Right atrium auricular region (tissue), 2 donors: Measurements from ENCODE around the gene LRTM2. TPM values are rescaled to one million over a fixed set of nuclear protein-coding genes. Genes with fewer than 3 reads are reported as not detected.

Experiments
- DNase-seq: peaks from one replicate; pipeline ENCODE4 v3.0.0-alpha.2; 2019; ENCODE audit warnings: low spot score
- H3K27ac ChIP-seq, 2 donors: fragments of 200-600 bp; sonication (generic); 1 replicate in 1 of 2; 2 replicates in 1 of 2; pipeline ENCODE4 v1.5.1; 2016 to 2019
- H3K27me3 ChIP-seq, 2 donors: fragments of 200-600 bp; sonication (generic); one replicate each; pipeline versions ENCODE4 v1.5.1 to v1.6.0; 2017 to 2019
- H3K36me3 ChIP-seq: fragments of 200-600 bp; sonication (generic); one replicate; pipeline ENCODE4 v1.5.1; 2016
- H3K4me1 ChIP-seq, 2 donors: fragments of 200-600 bp; sonication (generic); one replicate each; pipeline versions ENCODE4 v1.5.1 to v1.6.0; 2017 to 2019
- H3K4me3 ChIP-seq, 2 donors: fragments of 200-600 bp; sonication (generic); 1 replicate in 1 of 2; 2 replicates in 1 of 2; pipeline ENCODE4 v1.5.1; 2017 to 2019; ENCODE audit warnings: mild to moderate bottlenecking in 1 of 2, moderate library complexity in 1 of 2
- H3K9me3 ChIP-seq, 2 donors: fragments of 200-600 bp; sonication (generic); one replicate each; pipeline ENCODE4 v1.5.1; 2019
- total RNA-seq, 2 donors: library from RNA; depleted of rRNA; stranded (reverse); fragments of >200 nt; gene quantifications; one replicate each; pipeline ENCODE4 v1.1.0, GENCODE V29; 2016
- TF ChIP-seq, protein P1 (sequence below), 2 donors: fragments of 200-600 bp; sonication (generic); IDR thresholded peaks; one replicate each; pipeline ENCODE4 v1.5.1; 2019; ENCODE audit warnings: antibody characterized with exemption in 2 of 2

The LRTM2 gene
- total RNA-seq, 2 donors from 2014 or later = not detected

DNA sequence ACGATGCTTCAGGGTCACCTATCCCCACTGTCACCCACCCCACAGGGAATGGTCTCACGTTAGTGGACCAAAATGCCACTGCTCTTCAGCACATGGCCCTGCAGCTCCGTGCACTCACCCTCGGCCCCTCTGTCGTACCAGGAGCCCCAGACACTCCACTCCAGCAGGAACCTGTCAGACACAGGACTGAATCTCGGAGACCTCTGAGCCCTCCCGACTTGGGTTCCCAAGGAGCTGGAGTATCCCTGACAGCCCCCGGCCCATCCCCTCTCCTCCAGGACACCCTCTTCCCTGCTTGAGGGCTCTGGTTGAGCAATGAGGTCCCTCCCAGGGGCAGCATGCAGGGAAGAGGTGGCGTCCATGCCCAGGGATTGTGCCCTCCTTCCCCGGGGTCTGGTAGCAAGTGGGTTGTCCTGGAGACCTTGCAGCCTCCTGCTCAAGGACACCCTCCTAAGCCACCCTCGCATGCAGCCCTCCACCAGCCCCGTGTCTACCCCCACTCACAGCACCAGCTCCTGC lies 20.4 kb upstream of the LRTM2 start:
- Histone ChIP-seq H3K27me3 (no peaks in the 10 kb centered on the region), H3K27ac (no peak overlapping the region), H3K9me3 (no peaks in the 10 kb centered on the region), H3K4me1 (peaks cover 0 to 35% of the 10 kb centered on the region in 2 donors), H3K36me3 (no peaks in the 10 kb centered on the region), H3K4me3 (no peak overlapping the region)
- no peak for DNase-seq
- TF ChIP-seq, protein P1, sequence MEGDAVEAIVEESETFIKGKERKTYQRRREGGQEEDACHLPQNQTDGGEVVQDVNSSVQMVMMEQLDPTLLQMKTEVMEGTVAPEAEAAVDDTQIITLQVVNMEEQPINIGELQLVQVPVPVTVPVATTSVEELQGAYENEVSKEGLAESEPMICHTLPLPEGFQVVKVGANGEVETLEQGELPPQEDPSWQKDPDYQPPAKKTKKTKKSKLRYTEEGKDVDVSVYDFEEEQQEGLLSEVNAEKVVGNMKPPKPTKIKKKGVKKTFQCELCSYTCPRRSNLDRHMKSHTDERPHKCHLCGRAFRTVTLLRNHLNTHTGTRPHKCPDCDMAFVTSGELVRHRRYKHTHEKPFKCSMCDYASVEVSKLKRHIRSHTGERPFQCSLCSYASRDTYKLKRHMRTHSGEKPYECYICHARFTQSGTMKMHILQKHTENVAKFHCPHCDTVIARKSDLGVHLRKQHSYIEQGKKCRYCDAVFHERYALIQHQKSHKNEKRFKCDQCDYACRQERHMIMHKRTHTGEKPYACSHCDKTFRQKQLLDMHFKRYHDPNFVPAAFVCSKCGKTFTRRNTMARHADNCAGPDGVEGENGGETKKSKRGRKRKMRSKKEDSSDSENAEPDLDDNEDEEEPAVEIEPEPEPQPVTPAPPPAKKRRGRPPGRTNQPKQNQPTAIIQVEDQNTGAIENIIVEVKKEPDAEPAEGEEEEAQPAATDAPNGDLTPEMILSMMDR (IDR thresholded peaks at IDR 0.05) = no peak

DNA sequence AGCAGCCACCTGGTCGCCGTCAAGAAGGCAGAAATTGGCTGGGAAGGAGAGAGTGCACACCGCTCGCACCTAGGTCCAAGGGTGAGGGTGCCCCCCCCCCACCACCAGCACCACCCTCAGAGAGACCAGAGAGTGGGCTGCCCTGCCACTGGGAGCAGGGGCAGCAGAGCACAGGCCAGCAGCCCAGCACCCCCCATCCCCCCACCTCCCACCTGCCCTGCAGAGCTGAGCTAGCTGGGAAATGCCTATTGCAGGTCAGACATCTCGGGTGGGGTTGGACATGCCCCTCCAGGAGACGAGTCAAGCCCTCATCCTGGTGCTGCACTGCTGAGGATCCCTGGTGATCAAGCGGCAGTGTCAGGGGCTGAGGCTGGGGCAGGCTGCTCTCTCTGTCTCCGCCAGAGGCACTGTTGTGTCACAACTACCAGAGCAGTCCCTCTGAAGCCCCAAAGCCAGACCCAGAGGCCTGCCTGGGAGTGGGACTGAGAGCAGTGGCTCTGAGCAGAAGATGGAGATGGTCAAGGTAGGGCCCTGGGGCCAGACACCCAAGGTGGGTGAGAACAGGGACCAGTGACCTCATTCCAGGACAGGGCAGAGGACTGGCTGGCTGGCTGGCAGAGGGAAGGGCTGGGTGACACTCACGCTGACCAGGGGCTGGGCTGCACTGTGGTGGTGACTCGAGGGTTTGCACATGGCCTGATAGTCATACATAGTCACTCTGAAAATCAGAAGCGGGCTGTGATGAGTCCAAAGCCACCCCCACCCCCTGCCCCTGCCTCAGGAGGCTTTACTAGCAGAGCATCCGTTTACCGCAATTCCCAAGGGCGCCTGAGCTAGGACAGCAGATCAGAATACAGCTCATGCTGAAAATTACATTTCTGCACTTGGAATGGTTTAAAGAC lies 19.7 kb upstream of the LRTM2 start:
- no peaks in the 10 kb centered on the region for H3K9me3 ChIP-seq
- H3K4me3 ChIP-seq = no peak overlapping the region
- TF ChIP-seq, protein P1 (IDR thresholded peaks at IDR 0.05) = peak in 1 of 2 donors; percentile 23
- no peak overlapping the region for H3K27ac ChIP-seq
- peaks cover 0 to 33% of the 10 kb centered on the region in 2 donors for H3K4me1 ChIP-seq
- H3K27me3 ChIP-seq = no peaks in the 10 kb centered on the region
- H3K36me3 ChIP-seq = no peaks in the 10 kb centered on the region
- no peak for DNase-seq

DNA sequence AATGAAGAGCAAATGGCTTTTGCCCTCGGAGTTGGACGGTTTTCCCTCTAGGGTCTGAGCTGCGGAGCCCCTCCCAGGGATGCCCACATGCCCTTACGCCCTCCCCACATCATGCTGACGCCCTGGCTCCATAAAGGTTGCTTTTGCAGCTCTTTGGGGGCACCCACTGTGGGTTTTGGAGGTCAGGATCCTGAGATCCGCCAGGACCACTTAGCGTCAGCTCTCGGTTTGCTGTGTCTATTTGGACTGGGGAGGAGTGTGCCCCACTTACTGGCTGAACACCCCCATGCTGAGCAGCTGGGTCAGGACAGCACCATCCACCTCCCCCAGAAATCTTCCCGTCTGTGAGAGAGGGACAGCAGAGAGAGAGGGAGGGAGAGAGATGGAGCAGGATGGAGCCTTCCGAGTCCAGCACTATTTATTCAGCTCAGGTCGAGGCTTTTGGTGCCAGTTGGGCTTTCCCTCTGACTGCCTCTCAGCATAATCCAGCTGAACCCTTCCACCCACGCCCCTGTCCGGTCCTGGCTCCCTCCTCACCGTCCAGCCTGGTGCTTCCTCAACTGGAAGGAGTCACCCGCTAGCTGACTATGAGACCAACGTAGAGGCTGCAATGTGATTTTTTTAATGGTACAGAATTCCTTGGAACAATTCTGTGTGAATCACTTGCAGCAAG lies 18.9 kb upstream of the LRTM2 start:
- DNase-seq = no peak
- H3K4me3 ChIP-seq = no peak overlapping the region

GRCh38 chr12:1803736-1804135 lies 16.6 kb upstream of the LRTM2 start:
- Histone ChIP-seq H3K27ac (no peak overlapping the region), H3K4me3 (no peak overlapping the region), H3K27me3 (no peaks in the 10 kb centered on the region), H3K4me1 (peaks cover 0 to 13% of the 10 kb centered on the region in 2 donors), H3K36me3 (no peaks in the 10 kb centered on the region), H3K9me3 (no peaks in the 10 kb centered on the region)
- DNase-seq = no peak
- TF ChIP-seq, protein P1 (IDR thresholded peaks at IDR 0.05) = no peak

More for the DNA sequence above, 18.9 kb upstream of the LRTM2 start:
- Histone ChIP-seq H3K36me3 (no peaks in the 10 kb centered on the region), H3K9me3 (no peaks in the 10 kb centered on the region), H3K27me3 (no peaks in the 10 kb centered on the region), H3K27ac (no peak overlapping the region), H3K4me1 (peaks cover 0 to 27% of the 10 kb centered on the region in 2 donors)
- TF ChIP-seq, protein P1 (IDR thresholded peaks at IDR 0.05) = no peak

GRCh38 chr12:1804545-1805332 lies 15.6 kb upstream of the LRTM2 start:
- H3K4me3 ChIP-seq = no peak overlapping the region
- no peaks in the 10 kb centered on the region for H3K9me3 ChIP-seq
- H3K36me3 ChIP-seq = no peaks in the 10 kb centered on the region
- peaks cover 0 to 13% of the 10 kb centered on the region in 2 donors for H3K4me1 ChIP-seq
- H3K27ac ChIP-seq = peak overlapping the region; percentile 10 to 14
- no peaks in the 10 kb centered on the region for H3K27me3 ChIP-seq
- TF ChIP-seq, protein P1 (IDR thresholded peaks at IDR 0.05) = no peak
- DNase-seq = peak; percentile 92
